ENCODE measurements around the gene PLLP.

DNA sequence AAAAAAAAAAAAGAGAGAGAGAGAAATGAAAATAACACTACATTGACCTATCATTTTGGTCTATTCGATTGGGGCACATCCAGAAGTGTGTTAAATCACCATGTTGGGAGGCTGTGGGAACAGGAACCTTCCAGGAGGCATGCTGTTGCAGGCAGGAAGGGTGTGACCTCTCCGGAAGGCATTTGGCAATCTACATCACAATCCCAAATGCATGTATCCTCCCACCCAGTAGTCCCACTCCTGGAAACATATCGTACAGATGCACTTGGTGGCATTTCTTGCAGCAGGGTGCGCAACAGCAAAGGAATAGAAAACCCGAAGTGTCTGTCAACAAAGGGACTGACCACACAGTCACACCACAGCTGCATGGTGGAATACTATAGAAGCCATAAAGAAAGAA is 7.9 kb downstream of the PLLP start:
- TF ChIP-seq, protein P1, sequence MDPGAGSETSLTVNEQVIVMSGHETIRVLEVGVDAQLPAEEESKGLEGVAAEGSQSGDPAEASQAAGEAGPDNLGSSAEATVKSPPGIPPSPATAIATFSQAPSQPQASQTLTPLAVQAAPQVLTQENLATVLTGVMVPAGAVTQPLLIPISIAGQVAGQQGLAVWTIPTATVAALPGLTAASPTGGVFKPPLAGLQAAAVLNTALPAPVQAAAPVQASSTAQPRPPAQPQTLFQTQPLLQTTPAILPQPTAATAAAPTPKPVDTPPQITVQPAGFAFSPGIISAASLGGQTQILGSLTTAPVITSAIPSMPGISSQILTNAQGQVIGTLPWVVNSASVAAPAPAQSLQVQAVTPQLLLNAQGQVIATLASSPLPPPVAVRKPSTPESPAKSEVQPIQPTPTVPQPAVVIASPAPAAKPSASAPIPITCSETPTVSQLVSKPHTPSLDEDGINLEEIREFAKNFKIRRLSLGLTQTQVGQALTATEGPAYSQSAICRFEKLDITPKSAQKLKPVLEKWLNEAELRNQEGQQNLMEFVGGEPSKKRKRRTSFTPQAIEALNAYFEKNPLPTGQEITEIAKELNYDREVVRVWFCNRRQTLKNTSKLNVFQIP (CRISPR knock-in tag; IDR thresholded peaks at IDR 0.05; ENCODE audit: borderline replicate concordance, low read depth): no peak
- TF ChIP-seq ZNF70 (CRISPR knock-in tag; IDR thresholded peaks at IDR 0.05) (no peak), TCF4 (CRISPR knock-in tag; IDR thresholded peaks at IDR 0.05; ENCODE audit: borderline replicate concordance) (no peak)
- TF ChIP-seq, protein P2, sequence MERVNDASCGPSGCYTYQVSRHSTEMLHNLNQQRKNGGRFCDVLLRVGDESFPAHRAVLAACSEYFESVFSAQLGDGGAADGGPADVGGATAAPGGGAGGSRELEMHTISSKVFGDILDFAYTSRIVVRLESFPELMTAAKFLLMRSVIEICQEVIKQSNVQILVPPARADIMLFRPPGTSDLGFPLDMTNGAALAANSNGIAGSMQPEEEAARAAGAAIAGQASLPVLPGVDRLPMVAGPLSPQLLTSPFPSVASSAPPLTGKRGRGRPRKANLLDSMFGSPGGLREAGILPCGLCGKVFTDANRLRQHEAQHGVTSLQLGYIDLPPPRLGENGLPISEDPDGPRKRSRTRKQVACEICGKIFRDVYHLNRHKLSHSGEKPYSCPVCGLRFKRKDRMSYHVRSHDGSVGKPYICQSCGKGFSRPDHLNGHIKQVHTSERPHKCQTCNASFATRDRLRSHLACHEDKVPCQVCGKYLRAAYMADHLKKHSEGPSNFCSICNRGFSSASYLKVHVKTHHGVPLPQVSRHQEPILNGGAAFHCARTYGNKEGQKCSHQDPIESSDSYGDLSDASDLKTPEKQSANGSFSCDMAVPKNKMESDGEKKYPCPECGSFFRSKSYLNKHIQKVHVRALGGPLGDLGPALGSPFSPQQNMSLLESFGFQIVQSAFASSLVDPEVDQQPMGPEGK (CRISPR knock-in tag; IDR thresholded peaks at IDR 0.05; ENCODE audit: borderline replicate concordance): no peak
- TF ChIP-seq, protein P3, sequence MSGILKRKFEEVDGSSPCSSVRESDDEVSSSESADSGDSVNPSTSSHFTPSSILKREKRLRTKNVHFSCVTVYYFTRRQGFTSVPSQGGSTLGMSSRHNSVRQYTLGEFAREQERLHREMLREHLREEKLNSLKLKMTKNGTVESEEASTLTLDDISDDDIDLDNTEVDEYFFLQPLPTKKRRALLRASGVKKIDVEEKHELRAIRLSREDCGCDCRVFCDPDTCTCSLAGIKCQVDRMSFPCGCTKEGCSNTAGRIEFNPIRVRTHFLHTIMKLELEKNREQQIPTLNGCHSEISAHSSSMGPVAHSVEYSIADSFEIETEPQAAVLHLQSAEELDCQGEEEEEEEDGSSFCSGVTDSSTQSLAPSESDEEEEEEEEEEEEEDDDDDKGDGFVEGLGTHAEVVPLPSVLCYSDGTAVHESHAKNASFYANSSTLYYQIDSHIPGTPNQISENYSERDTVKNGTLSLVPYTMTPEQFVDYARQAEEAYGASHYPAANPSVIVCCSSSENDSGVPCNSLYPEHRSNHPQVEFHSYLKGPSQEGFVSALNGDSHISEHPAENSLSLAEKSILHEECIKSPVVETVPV (CRISPR knock-in tag; IDR thresholded peaks at IDR 0.05): no peak

All from SK-N-SH treated with all-trans-retinoic acid at 6 μM for 48 hours (cell line).